IPS DF 6.9 (cell line): ENCODE data around the gene PRR5.
"Not testable (repeated sequence)": the region's sequence is repeated elsewhere in the genome, so short reads cannot be mapped to it uniquely, and the experiment has no call there.

Experiments
- DNase-seq: peaks from one replicate; pipeline ENCODE4 v3.0.0-alpha.2; 2013; ENCODE audit warnings: low read depth, low spot score
- H3K27ac ChIP-seq: one replicate; pipeline ENCODE4 v1.5.1; 2013; ENCODE audit warnings: low read length, control low read depth
- H3K27me3 ChIP-seq: 2 replicates; pipeline ENCODE4 v1.6.1; 2013; ENCODE audit warnings: mild to moderate bottlenecking, low read length; ENCODE audit not compliant: control insufficient read depth, insufficient read depth
- H3K36me3 ChIP-seq: 2 replicates; pipeline ENCODE4 v1.6.1; 2013; ENCODE audit warnings: low read length; ENCODE audit not compliant: control insufficient read depth, insufficient read depth
- H3K4me1 ChIP-seq: 2 replicates; pipeline ENCODE4 v1.6.1; 2013; ENCODE audit warnings: low read length; ENCODE audit not compliant: control insufficient read depth, insufficient read depth
- H3K4me3 ChIP-seq: 2 replicates; pipeline ENCODE4 v1.5.1; 2013; ENCODE audit warnings: mild to moderate bottlenecking, low read length
- H3K9me3 ChIP-seq: 2 replicates; pipeline ENCODE4 v1.6.1; 2013; ENCODE audit warnings: low read length, inconsistent platforms; ENCODE audit not compliant: control insufficient read depth, insufficient read depth
- WGBS: extraction: QIAGEN DNeasy Blood & Tissue Kit; methylation state at CpG from one replicate; pipeline ENCODE4 v1.1.7; 2013; ENCODE audit warnings: mixed read lengths, missing lambda C conversion rate; ENCODE audit not compliant: insufficient read length, insufficient coverage; 5-methylcytosine and 5-hydroxymethylcytosine counted together

The PRR5 gene

DNA sequence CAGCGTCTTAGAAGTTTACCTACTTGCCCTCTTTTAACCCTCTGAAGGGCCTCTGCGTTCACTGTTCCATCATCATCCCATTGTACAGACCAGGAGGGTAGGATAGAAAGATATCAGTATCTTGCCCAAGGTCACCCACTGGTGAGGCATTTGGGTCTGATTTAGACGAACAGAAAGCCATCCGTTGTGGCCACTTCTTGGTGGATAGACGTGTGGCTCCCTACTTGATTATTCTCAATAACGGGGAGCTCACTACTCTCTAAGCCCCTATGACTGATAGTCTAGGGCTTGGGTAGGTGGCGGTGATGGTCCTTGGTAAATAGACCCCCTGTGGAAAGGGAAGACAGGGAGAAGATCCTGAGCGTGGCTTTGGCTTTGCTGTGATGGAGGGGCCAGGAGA lies 28.6 kb upstream of the PRR5 start:
- no peaks in the 10 kb centered on the region for H3K36me3 ChIP-seq
- H3K9me3 ChIP-seq, result no peaks in the 10 kb centered on the region
- H3K27me3 ChIP-seq, result no peaks in the 10 kb centered on the region
- H3K27ac ChIP-seq, result no peak overlapping the region
- DNase-seq, result no peak
- WGBS, result no CpG with 5 or more reads among the region's 8 CpGs
- H3K4me3 ChIP-seq, result no peak overlapping the region
- peaks cover 6% of the 10 kb centered on the region for H3K4me1 ChIP-seq

DNA sequence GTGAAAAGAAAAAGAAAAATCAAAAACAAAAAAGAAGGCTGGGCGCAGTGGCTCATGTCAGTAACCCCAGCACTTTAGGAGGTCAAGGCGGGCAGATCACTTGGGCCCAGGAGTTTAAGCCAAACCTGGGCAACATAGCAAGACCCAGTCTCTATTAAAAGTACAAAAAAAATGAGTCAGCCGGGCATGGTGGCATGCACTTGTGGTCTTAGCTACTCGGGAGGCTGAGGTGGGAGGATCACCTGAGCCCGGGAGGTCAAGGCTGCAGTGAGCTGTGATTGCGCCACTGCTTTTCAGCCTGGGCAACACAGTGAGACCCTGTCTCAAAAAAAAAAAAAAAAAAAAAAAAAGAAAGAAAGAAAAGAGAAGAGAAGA lies 26.0 kb upstream of the PRR5 start:
- not testable (repeated sequence) for H3K27me3 ChIP-seq, H3K4me1 ChIP-seq, DNase-seq, H3K9me3 ChIP-seq, H3K27ac ChIP-seq, H3K4me3 ChIP-seq, H3K36me3 ChIP-seq
- whole genome bisulfite sequencing, result no CpG with 5 or more reads among the region's 6 CpGs

GRCh38 chr22:44676441-44677352 lies 25.3 kb upstream of the PRR5 start:
- no peaks in the 10 kb centered on the region for H3K27me3 ChIP-seq
- no peak for DNase-seq
- H3K36me3 ChIP-seq, result no peaks in the 10 kb centered on the region
- WGBS, result no CpG with 5 or more reads among the region's 25 CpGs
- peaks cover 6% of the 10 kb centered on the region for H3K4me1 ChIP-seq
- no peak overlapping the region for H3K27ac ChIP-seq
- H3K4me3 ChIP-seq, result no peak overlapping the region
- H3K9me3 ChIP-seq, result no peaks in the 10 kb centered on the region

DNA sequence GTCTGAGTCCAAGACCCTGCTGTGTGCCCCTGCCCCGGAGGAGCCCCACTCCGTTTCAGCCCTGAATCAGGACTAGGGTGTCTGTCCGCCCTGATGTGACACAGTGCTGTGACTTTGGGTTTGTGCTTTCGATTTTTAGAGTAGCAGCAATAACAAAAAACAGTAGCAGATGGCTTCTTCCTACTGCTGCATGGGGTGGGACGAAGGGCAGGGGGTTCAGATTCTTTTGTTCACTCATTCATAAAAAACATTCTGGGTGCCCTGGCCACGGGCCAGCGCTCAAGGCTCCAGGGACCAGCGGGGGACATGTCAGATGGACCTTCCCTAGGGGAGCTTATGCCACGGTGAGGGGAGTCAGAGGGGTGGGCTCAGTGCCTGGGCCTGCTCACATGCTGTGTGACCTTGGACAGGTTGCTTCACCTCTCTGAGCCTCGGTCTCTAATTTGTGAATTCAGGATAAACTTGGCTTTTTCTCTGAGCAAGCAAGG lies 24.6 kb upstream of the PRR5 start:
- no CpG with 5 or more reads among the region's 10 CpGs for WGBS

GRCh38 chr22:44677871-44678555 lies 24.0 kb upstream of the PRR5 start:
- no CpG with 5 or more reads among the region's 18 CpGs for WGBS
- DNase-seq, result no peak
- H3K36me3 ChIP-seq, result no peaks in the 10 kb centered on the region
- H3K27me3 ChIP-seq, result no peaks in the 10 kb centered on the region
- H3K4me1 ChIP-seq, result peaks cover 6% of the 10 kb centered on the region
- H3K9me3 ChIP-seq, result no peaks in the 10 kb centered on the region
- H3K27ac ChIP-seq, result no peak overlapping the region
- no peak overlapping the region for H3K4me3 ChIP-seq

More for the DNA sequence above, 24.6 kb upstream of the PRR5 start:
- peaks cover 6% of the 10 kb centered on the region for H3K4me1 ChIP-seq
- DNase-seq, result no peak
- no peak overlapping the region for H3K4me3 ChIP-seq
- H3K9me3 ChIP-seq, result no peaks in the 10 kb centered on the region
- H3K36me3 ChIP-seq, result no peaks in the 10 kb centered on the region
- no peaks in the 10 kb centered on the region for H3K27me3 ChIP-seq
- no peak overlapping the region for H3K27ac ChIP-seq

DNA sequence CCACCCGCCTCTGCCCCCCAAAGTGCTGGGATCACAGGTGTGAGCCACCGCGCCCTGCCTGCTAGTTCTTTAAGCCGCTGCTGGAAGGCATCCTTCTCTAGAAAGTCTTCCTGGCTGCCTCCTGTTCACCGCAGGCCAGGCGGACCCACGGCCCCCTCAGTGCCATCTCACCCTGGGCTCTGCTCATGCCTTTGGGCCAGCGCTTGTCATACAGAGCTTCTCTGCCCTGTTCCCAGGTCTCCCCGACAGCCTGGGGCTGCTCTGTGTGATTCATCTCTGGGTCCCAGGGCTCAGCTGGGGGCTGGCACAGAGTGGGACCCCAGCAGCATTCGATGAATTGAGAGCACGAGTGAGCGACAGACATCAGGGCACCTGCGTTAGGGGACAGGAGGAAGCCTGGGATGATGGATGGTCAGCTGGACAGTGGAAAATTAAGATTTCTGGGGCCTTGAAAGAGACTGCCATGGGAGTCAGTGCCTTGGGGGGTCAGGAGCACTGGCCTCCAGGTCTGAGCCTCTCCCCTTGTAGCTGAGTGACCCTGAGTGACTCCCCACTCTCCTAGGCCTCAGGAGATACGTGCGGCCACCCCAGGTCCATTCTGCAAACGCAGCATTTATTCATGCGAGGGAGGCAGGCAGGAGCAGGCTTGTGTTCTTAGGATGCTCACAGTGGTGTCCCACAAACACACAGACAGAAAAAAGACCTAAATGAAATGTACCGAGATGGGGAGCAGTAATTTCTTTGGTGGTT lies 23.3 kb upstream of the PRR5 start:
- WGBS, result no CpG with 5 or more reads among the region's 18 CpGs
- DNase-seq, result no peak
- Histone ChIP-seq H3K36me3 (no peaks in the 10 kb centered on the region), H3K4me1 (peaks cover 6% of the 10 kb centered on the region), H3K27me3 (no peaks in the 10 kb centered on the region), H3K4me3 (no peak overlapping the region), H3K27ac (no peak overlapping the region), H3K9me3 (no peaks in the 10 kb centered on the region)

DNA sequence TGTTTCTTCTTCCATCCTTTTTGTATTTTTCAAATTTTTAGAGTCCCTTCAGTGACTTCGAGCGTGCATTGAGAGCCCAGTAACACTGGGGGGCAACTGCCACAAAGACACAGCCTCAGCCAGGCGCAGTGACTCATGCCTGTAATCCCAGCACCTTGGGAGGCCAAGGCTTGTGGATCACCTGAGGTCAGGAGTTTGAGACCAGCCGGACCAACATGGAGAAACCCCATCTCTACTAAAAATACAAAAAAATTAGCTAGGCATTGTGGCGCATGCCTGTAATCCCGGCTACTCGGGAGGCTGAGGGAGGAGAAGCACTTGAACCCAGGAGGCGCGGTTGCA lies 22.7 kb upstream of the PRR5 start:
- H3K36me3 ChIP-seq, H3K27ac ChIP-seq, H3K4me3 ChIP-seq, H3K27me3 ChIP-seq, H3K9me3 ChIP-seq, DNase-seq, H3K4me1 ChIP-seq: not testable (repeated sequence)
- WGBS, result no CpG with 5 or more reads among the region's 9 CpGs

DNA sequence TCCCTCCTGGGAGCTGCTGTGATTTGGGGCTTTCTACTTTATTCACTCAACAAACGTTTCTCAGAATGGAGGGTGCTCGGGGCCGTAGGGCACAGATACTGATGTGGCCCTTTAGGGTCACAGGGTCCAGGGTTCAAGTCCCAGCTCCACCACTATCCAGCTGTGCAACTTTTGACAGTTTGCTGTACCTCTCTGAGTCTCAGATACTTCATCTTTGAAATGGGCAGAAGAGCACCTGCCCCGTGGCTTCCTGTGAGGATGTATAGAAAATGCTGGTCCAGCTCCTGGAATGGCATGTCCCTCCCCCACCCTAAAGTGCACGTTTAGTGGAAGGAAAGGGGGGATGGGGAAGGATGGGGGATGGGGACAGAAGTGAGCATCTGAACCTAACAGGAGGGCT lies 21.9 kb upstream of the PRR5 start:
- Histone ChIP-seq H3K36me3 (no peaks in the 10 kb centered on the region), H3K27ac (no peak overlapping the region), H3K4me1 (peaks cover 10% of the 10 kb centered on the region), H3K27me3 (no peaks in the 10 kb centered on the region), H3K4me3 (no peak overlapping the region), H3K9me3 (no peaks in the 10 kb centered on the region)
- DNase-seq, result no peak
- WGBS, result no CpG with 5 or more reads among the region's 5 CpGs

DNA sequence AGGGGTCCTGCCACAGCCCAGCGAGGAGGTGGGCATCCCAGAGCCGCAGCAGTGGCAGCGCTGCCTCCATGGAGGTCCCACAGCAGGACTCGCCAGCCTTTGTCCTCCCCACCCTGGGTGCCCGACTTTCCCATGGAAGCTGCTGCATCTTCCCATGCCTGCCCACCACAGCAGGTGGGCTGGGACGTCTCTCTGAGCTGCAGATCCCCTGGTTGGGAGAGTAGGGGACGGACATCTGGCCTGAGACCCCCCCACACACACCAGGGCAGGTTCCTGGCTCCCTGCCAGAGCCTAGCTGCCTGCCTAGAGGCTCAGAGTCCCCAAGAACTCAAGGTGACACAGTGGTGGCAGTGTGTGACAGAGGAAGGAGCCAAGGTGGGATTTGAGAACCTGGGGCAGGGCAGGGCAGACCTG lies 21.5 kb upstream of the PRR5 start:
- Histone ChIP-seq H3K27ac (no peak overlapping the region), H3K4me3 (no peak overlapping the region), H3K36me3 (no peaks in the 10 kb centered on the region), H3K27me3 (no peaks in the 10 kb centered on the region), H3K9me3 (no peaks in the 10 kb centered on the region), H3K4me1 (peaks cover 10% of the 10 kb centered on the region)
- WGBS, result no CpG with 5 or more reads among the region's 7 CpGs
- no peak for DNase-seq

DNA sequence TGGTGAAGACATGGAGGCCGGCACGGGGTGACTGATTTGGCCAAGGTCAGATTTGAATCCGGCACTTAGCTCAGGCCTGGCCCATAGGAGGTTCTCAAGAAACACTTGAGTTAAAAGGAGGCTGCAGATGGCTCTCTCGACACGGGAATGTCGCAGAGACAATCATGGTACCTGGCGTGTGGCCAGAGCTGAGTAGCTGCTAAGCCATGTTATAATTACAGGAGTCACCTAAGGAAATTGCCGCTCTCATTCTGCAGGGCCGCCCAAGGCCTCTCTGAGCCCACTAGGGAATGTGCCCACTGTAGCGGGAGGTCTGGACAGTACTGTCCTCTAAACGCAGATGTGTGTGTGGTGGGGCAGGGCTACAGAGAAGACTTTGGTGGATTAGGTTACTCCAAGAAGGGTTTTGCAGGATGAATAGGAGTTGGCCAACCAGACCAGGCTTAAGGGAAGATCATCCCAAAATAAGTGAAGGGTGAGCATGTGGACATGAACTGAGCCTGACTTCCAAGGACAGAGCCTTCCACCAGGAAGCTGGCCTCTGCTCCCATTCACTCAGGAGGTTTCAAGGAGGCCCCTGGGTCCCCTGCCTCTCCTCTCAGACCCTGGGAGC lies 19.3 kb upstream of the PRR5 start:
- H3K9me3 ChIP-seq, result no peaks in the 10 kb centered on the region
- peaks cover 4% of the 10 kb centered on the region for H3K4me1 ChIP-seq
- DNase-seq, result no peak
- no peaks in the 10 kb centered on the region for H3K36me3 ChIP-seq
- no peaks in the 10 kb centered on the region for H3K27me3 ChIP-seq
- H3K4me3 ChIP-seq, result no peak overlapping the region
- no CpG with 5 or more reads among the region's 11 CpGs for WGBS
- no peak overlapping the region for H3K27ac ChIP-seq
